ENCODE measurements around the gene CADM2.

GRCh38 chr3:85780806-85781205 is 822.0 kb downstream of the CADM2 start:
- TF ChIP-seq POLR2A (IDR thresholded peaks at IDR 0.05): no peak
- no peak for TF ChIP-seq CTCF (IDR thresholded peaks at IDR 0.05)

Measured in prostate gland (tissue), 2 donors.